ENCODE data around the gene PRKAR1B.

GRCh38 chr7:698515-699475 lies 28.3 kb downstream of the PRKAR1B start:
- TF ChIP-seq CTCF (IDR thresholded peaks at IDR 0.05 in 2 of 3, conservative IDR thresholded peaks at IDR 0.05 in 1 of 3; ENCODE audit: control insufficient read depth in 2 of 3, extremely low read depth in 1 of 3, insufficient read depth in 1 of 3, low read depth in 3 of 3, low read length in 3 of 3) = no peak
- TF ChIP-seq E2F4 (IDR thresholded peaks at IDR 0.05; ENCODE audit: low read depth, low read length) = no peak
- no peak for TF ChIP-seq POLR2AphosphoS5 (IDR thresholded peaks at IDR 0.05; ENCODE audit: low read length)
- TF ChIP-seq EZH2 (IDR thresholded peaks at IDR 0.05; ENCODE audit: borderline replicate concordance, control insufficient read depth, low read depth, low read length) = no peak
- no peak for TF ChIP-seq RUNX3 (IDR thresholded peaks at IDR 0.05; ENCODE audit: low read length)
- TF ChIP-seq, protein P1, sequence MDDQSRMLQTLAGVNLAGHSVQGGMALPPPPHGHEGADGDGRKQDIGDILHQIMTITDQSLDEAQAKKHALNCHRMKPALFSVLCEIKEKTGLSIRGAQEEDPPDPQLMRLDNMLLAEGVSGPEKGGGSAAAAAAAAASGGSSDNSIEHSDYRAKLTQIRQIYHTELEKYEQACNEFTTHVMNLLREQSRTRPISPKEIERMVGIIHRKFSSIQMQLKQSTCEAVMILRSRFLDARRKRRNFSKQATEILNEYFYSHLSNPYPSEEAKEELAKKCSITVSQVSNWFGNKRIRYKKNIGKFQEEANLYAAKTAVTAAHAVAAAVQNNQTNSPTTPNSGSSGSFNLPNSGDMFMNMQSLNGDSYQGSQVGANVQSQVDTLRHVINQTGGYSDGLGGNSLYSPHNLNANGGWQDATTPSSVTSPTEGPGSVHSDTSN (IDR thresholded peaks at IDR 0.05; ENCODE audit: insufficient replicate concordance, low read depth, low read length) = no peak
- no peak for TF ChIP-seq SP1 (IDR thresholded peaks at IDR 0.05; ENCODE audit: low read depth, low read length)
- no peak for TF ChIP-seq CHD2 (IDR thresholded peaks at IDR 0.05; ENCODE audit: borderline replicate concordance, low read depth, low read length)

All from GM12878 (cell line).